ENCODE measurements around the gene MBL2. TPM values are rescaled to one million over a fixed set of nuclear protein-coding genes. Genes with fewer than 3 reads are reported as not detected.

MBL2 gene
- total and polyA plus RNA-seq, 2 of the 8 experiments (the other 6 are each of a cell fraction or from before 2014, with no cell fraction given): not detected

- TF ChIP-seq SP4 (IDR thresholded peaks at IDR 0.05; ENCODE audit: low read length): no peak
- TF ChIP-seq CBX8 (IDR thresholded peaks at IDR 0.05; ENCODE audit: borderline replicate concordance, low read depth, low read length): no peak
- TF ChIP-seq RAD21 (IDR thresholded peaks at IDR 0.05 in 1 of 2, conservative IDR thresholded peaks at IDR 0.05 in 1 of 2; ENCODE audit: low read depth in 2 of 2, low read length in 2 of 2): peak; percentile 97
- TF ChIP-seq FOSL1 (IDR thresholded peaks at IDR 0.05; ENCODE audit: insufficient read depth, low read depth, low read length): no peak
- TF ChIP-seq RBBP5 (IDR thresholded peaks at IDR 0.05; ENCODE audit: borderline replicate concordance, low read depth, low read length): no peak
- no peak for TF ChIP-seq CHD7 (IDR thresholded peaks at IDR 0.05; ENCODE audit: insufficient replicate concordance, low read length)
These were observed 7.2 kb upstream of the MBL2 start (continued) for GRCh38 chr10:52779541-52780390.
